ENCODE measurements around the gene DNAI1.

DNA sequence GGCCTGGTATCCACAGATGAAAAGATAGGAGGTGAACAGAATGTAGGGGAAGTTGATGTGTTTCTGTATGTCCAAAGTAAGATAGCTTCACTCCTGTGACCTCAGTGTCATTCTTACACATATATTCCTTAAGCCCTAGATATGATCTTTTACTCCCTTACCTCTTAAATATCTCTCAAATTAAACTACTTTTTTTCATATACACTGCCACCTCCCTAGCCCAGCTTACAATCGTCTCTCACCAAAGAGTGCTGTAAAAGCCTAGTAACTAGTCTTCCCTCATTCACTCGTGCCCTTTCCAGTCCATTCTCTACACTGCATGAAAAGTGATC, 5.3 kb downstream of the DNAI1 start:
- TF ChIP-seq POLR2A (IDR thresholded peaks at IDR 0.05) (no peak), EP300 (IDR thresholded peaks at IDR 0.05) (no peak)
- TF ChIP-seq, protein P1, sequence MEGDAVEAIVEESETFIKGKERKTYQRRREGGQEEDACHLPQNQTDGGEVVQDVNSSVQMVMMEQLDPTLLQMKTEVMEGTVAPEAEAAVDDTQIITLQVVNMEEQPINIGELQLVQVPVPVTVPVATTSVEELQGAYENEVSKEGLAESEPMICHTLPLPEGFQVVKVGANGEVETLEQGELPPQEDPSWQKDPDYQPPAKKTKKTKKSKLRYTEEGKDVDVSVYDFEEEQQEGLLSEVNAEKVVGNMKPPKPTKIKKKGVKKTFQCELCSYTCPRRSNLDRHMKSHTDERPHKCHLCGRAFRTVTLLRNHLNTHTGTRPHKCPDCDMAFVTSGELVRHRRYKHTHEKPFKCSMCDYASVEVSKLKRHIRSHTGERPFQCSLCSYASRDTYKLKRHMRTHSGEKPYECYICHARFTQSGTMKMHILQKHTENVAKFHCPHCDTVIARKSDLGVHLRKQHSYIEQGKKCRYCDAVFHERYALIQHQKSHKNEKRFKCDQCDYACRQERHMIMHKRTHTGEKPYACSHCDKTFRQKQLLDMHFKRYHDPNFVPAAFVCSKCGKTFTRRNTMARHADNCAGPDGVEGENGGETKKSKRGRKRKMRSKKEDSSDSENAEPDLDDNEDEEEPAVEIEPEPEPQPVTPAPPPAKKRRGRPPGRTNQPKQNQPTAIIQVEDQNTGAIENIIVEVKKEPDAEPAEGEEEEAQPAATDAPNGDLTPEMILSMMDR (IDR thresholded peaks at IDR 0.05) = no peak

All from tibial nerve (tissue), 4 donors.